B cell (primary cell): ENCODE data around the gene AFG1L. TPM values are rescaled to one million over a fixed set of nuclear protein-coding genes. Genes with fewer than 3 reads are reported as not detected.

Source experiments
- ATAC-seq: fragments of 200-7000 bp; cut with Tn5 transposase; one replicate; pipeline ENCODE4 v1.10.0; 2021; ENCODE audit warnings: low read depth, mild to moderate bottlenecking, moderate number of reproducible peaks, moderate library complexity
- CTCF ChIA-PET: fragments of 350-600 bp; sonication (Branson Sonifier 250); formaldehyde crosslinking; loops from one replicate; lab custom pipeline; 2021; ENCODE audit warnings: antibody characterized with exemption, inconsistent platforms; lab: Charles Lee
- POLR2A ChIA-PET: fragments of 350-600 bp; sonication (Branson Sonifier 250); formaldehyde crosslinking; loops from one replicate; lab custom pipeline; 2021; ENCODE audit warnings: antibody characterized with exemption; lab: Charles Lee
- DNase-seq: peaks from one replicate; pipeline ENCODE4 v3.0.0; 2013
- H2AFZ ChIP-seq: 2 replicates; pipeline ENCODE4 v1.6.1; 2012; ENCODE audit warnings: mild to moderate bottlenecking, low read depth, low read length; ENCODE audit not compliant: insufficient read depth, poor library complexity, severe bottlenecking
- H3K27ac ChIP-seq, 2 donors: 1 replicate in 1 of 2; 2 replicates in 1 of 2; pipeline ENCODE4 v1.5.1; 2012 to 2013; ENCODE audit warnings: low read length in 2 of 2, mild to moderate bottlenecking in 2 of 2, moderate library complexity in 1 of 2
- H3K27me3 ChIP-seq, 4 experiments: fragments of 200-600 bp in 1 of 4; sonication (generic) in 1 of 4; replicated peaks in 1 of 4; 1 replicate in 2 of 4; 2 replicates in 2 of 4; pipeline versions ENCODE4 v1.6.1 to v1.7.0; 2013 to 2016; ENCODE audit warnings: low read length in 3 of 4, mild to moderate bottlenecking in 2 of 4, mixed read lengths in 1 of 4, moderate library complexity in 1 of 4; ENCODE audit not compliant: insufficient read depth in 4 of 4, control insufficient read depth in 3 of 4; ENCODE audit errors: control extremely low read depth in 1 of 4
- H3K36me3 ChIP-seq, 2 experiments: replicated peaks in 1 of 2; 1 replicate in 1 of 2; 2 replicates in 1 of 2; pipeline versions ENCODE4 v1.6.1 to v1.7.1; 2013; ENCODE audit warnings: low read length in 1 of 2; ENCODE audit not compliant: insufficient read depth in 2 of 2, control insufficient read depth in 1 of 2; ENCODE audit errors: control extremely low read depth in 1 of 2, extremely low read depth in 1 of 2
- H3K4me1 ChIP-seq, 2 donors: fragments of 200-600 bp in 1 of 2; sonication (generic) in 1 of 2; 1 replicate in 1 of 2; 2 replicates in 1 of 2; pipeline versions ENCODE4 v1.5.1 to v1.6.1; 2013 to 2017; ENCODE audit warnings: low read length in 2 of 2; ENCODE audit not compliant: control insufficient read depth in 2 of 2, insufficient read depth in 2 of 2
- H3K4me2 ChIP-seq: replicated peaks from 2 replicates; pipeline ENCODE3; 2012; ENCODE audit warnings: mild to moderate bottlenecking, low read depth, low read length; ENCODE audit not compliant: poor library complexity, severe bottlenecking
- H3K4me3 ChIP-seq, 5 experiments: fragments of 200-600 bp in 1 of 5; sonication (generic) in 1 of 5; 1 replicate in 3 of 5; 2 replicates in 2 of 5; pipeline versions ENCODE4 v1.5.1 to v1.7.0; 2011 to 2016; ENCODE audit warnings: low read length in 4 of 5, mild to moderate bottlenecking in 4 of 5, low read depth in 2 of 5, control low read depth in 1 of 5, moderate library complexity in 1 of 5; ENCODE audit not compliant: insufficient read depth in 1 of 5; ENCODE audit errors: control extremely low read depth in 1 of 5, extremely low read depth in 1 of 5
- H3K79me2 ChIP-seq: fragments of 200-600 bp; sonication (generic); one replicate; pipeline ENCODE4 v1.6.0; 2016; ENCODE audit warnings: low read length; ENCODE audit not compliant: control insufficient read depth, insufficient read depth
- H3K9ac ChIP-seq: fragments of 200-600 bp; sonication (generic); 2 replicates; pipeline ENCODE4 v1.6.1; 2017; ENCODE audit warnings: mild to moderate bottlenecking, low read length, moderate library complexity
- H3K9me3 ChIP-seq, 3 donors: one replicate each; pipeline versions ENCODE4 v1.6.1 to v1.7.1; 2013; ENCODE audit warnings: low read length in 2 of 3; ENCODE audit not compliant: control insufficient read depth in 2 of 3, insufficient read depth in 1 of 3; ENCODE audit errors: control extremely low read depth in 1 of 3
- H4K20me1 ChIP-seq: 2 replicates; pipeline ENCODE4 v1.6.0; 2012; ENCODE audit warnings: mild to moderate bottlenecking, low read length; ENCODE audit not compliant: insufficient read depth, control insufficient read depth, poor library complexity, severe bottlenecking
- H3K27ac Mint-ChIP-seq: one replicate; pipeline ENCODE4 v1.8.0; 2021; ENCODE audit warnings: mixed read lengths
- H3K27me3 Mint-ChIP-seq: one replicate; pipeline ENCODE4 v1.8.0; 2021; ENCODE audit warnings: mixed read lengths
- H3K4me1 Mint-ChIP-seq: one replicate; pipeline ENCODE4 v1.8.0; 2021; ENCODE audit warnings: mixed read lengths
- H3K4me3 Mint-ChIP-seq: one replicate; pipeline ENCODE4 v1.8.0; 2021; ENCODE audit warnings: mixed read lengths
- H3K9me3 Mint-ChIP-seq: one replicate; pipeline ENCODE4 v1.8.0; 2022; ENCODE audit warnings: mixed read lengths; ENCODE audit not compliant: insufficient read depth
- EZH2 ChIP-seq: IDR thresholded peaks from 2 replicates; pipeline ENCODE4 v1.6.1; 2012; ENCODE audit warnings: borderline replicate concordance, low read depth, mild to moderate bottlenecking, moderate library complexity, low read length; ENCODE audit not compliant: insufficient read depth, poor library complexity, severe bottlenecking
- WGBS: methylation state at CpG from one replicate; pipeline ENCODE4 v1.1.5; 2013; ENCODE audit warnings: missing lambda C conversion rate; ENCODE audit not compliant: insufficient coverage; 5-methylcytosine and 5-hydroxymethylcytosine counted together
- intact Hi-C: fragments of 100-400 bp; cut with micrococcal nuclease; formaldehyde crosslinking; loops from one replicate; pipeline ENCODE4 v1.10.0; 2022
- polyA plus RNA-seq: library from polyadenylated mRNA; depleted of rRNA; stranded (reverse); fragments of >200 nt; gene quantifications from 2 replicates; pipeline ENCODE4 v1.2.3, GENCODE V29; 2012
- total RNA-seq, 2 donors: library from RNA; stranded (reverse); fragments of 120-200 nt in 1 of 2; gene quantifications; 1 replicate in 1 of 2; 2 replicates in 1 of 2; pipeline versions ENCODE4 v1.2.3 to v1.2.4, GENCODE V29; 2013 to 2022
- TF ChIP-seq, protein P1 (sequence below): fragments of 200-600 bp; IDR thresholded peaks from one replicate; pipeline ENCODE4 v1.8.0; 2022; ENCODE audit warnings: antibody characterized with exemption, mild to moderate bottlenecking

AFG1L gene
- total and polyA plus RNA-seq, 2 donors (not counting 1 experiment from before 2014, with no cell fraction given): 1.8 to 14.2 TPM

- peaks cover 3% of the 10 kb centered on the region for H3K9me3 Mint-ChIP-seq
- Histone ChIP-seq H3K9ac (no peak overlapping the region), H3K4me3 (no peak overlapping the region), H3K27me3 (no peaks in the 10 kb centered on the region), H3K4me2 (no peak overlapping the region), H3K36me3 (no peaks in the 10 kb centered on the region), H2AFZ (no peak overlapping the region), H4K20me1 (no peaks in the 10 kb centered on the region), H3K79me2 (no peaks in the 10 kb centered on the region), H3K4me1 (no peaks in the 10 kb centered on the region), H3K9me3 (no peaks in the 10 kb centered on the region), H3K27ac (no peak overlapping the region)
- no peak for TF ChIP-seq EZH2
- TF ChIP-seq, protein P1, sequence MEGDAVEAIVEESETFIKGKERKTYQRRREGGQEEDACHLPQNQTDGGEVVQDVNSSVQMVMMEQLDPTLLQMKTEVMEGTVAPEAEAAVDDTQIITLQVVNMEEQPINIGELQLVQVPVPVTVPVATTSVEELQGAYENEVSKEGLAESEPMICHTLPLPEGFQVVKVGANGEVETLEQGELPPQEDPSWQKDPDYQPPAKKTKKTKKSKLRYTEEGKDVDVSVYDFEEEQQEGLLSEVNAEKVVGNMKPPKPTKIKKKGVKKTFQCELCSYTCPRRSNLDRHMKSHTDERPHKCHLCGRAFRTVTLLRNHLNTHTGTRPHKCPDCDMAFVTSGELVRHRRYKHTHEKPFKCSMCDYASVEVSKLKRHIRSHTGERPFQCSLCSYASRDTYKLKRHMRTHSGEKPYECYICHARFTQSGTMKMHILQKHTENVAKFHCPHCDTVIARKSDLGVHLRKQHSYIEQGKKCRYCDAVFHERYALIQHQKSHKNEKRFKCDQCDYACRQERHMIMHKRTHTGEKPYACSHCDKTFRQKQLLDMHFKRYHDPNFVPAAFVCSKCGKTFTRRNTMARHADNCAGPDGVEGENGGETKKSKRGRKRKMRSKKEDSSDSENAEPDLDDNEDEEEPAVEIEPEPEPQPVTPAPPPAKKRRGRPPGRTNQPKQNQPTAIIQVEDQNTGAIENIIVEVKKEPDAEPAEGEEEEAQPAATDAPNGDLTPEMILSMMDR: no peak
- no peaks in the 10 kb centered on the region for H3K4me1 Mint-ChIP-seq
- ChIA-PET POLR2A (interaction anchor here (0.5 kb wide), 1 partner anchor 133 kb away, joined by 4 read pairs; no protein-coding TSS in a partner anchor), CTCF (no interaction called here)
- no peak for DNase-seq
- WGBS: no CpG with 5 or more reads among the region's 1 CpG
- intact Hi-C loops: no loop called here
- H3K4me3 Mint-ChIP-seq: no peak overlapping the region
- H3K27ac Mint-ChIP-seq: no peak overlapping the region
- ATAC-seq: no peak
- no peaks in the 10 kb centered on the region for H3K27me3 Mint-ChIP-seq
Observed at GRCh38 chr6:108423982-108424705, 129.3 kb downstream of the AFG1L start.

DNA sequence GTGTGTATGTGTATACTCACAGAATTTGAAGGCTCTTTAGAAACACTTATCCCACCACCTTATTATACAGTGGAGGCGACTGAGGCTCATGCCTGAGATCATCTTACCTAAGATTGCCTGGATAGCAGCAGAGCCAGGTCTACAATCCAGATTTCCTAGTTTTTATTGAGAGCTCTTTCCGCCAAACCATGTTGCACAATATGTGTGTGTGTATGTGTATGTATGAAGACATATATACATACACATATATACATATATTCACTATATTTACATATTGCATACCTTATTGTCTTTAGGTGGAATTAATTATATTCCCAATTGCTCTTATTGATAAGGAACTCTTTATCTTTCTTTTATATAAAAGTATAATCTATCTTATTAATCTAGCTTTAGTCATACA, 130.6 kb downstream of the AFG1L start:
- H3K4me2 ChIP-seq: no peak overlapping the region
- no peak overlapping the region for H3K9ac ChIP-seq
- H3K4me3 Mint-ChIP-seq: no peak overlapping the region
- ChIA-PET CTCF (no interaction called here), POLR2A (no interaction called here)
- DNase-seq (no peak), ATAC-seq (no peak)
- no peak overlapping the region for H3K4me3 ChIP-seq
- no peaks in the 10 kb centered on the region for H3K27me3 ChIP-seq
- H3K36me3 ChIP-seq: no peaks in the 10 kb centered on the region
- H3K4me1 Mint-ChIP-seq: no peaks in the 10 kb centered on the region
- WGBS: 100% methylated on average over 1 of the region's 2 CpGs
- H3K4me1 ChIP-seq: no peaks in the 10 kb centered on the region
- H3K79me2 ChIP-seq: no peaks in the 10 kb centered on the region
- H3K27ac ChIP-seq: no peak overlapping the region
- TF ChIP-seq, protein P1: no peak
- TF ChIP-seq EZH2: no peak
- intact Hi-C loops: no loop called here
- no peaks in the 10 kb centered on the region for H4K20me1 ChIP-seq
- no peaks in the 10 kb centered on the region for H3K9me3 ChIP-seq
- no peak overlapping the region for H3K27ac Mint-ChIP-seq
- H2AFZ ChIP-seq: no peak overlapping the region
- H3K27me3 Mint-ChIP-seq: no peaks in the 10 kb centered on the region
- H3K9me3 Mint-ChIP-seq: peaks cover 3% of the 10 kb centered on the region
